Peyer's patch (tissue), 4 donors: ENCODE measurements around the gene VIPR1. TPM values are rescaled to one million over a fixed set of nuclear protein-coding genes. Genes with fewer than 3 reads are reported as not detected.

Source experiments
- DNase-seq, 3 donors: peaks; one replicate each; pipeline ENCODE4 v3.0.0-alpha.2; 2017 to 2019
- H3K27ac ChIP-seq, 4 donors: fragments of 200-600 bp; sonication (generic); one replicate each; pipeline ENCODE4 v1.5.1; 2016 to 2019
- H3K27me3 ChIP-seq, 2 donors: fragments of 200-600 bp; sonication (generic); one replicate each; pipeline ENCODE4 v1.5.1; 2019
- H3K36me3 ChIP-seq, 3 donors: fragments of 200-600 bp; sonication (generic); one replicate each; pipeline ENCODE4 v1.5.1; 2016 to 2019
- H3K4me1 ChIP-seq, 4 donors: fragments of 200-600 bp; sonication (generic); one replicate each; pipeline ENCODE4 v1.5.1; 2016 to 2019
- H3K4me3 ChIP-seq, 4 donors: fragments of 200-600 bp; sonication (generic); 1 replicate in 3 of 4; 2 replicates in 1 of 4; pipeline ENCODE4 v1.5.1; 2016 to 2019; ENCODE audit warnings: mild to moderate bottlenecking in 1 of 4
- H3K9me3 ChIP-seq, 4 donors: fragments of 200-600 bp; sonication (generic); one replicate each; pipeline ENCODE4 v1.5.1; 2016 to 2019; ENCODE audit warnings: mild to moderate bottlenecking in 1 of 4
- CTCF ChIP-seq, 6 experiments: fragments of 450-650 bp in 4 of 6; fragments of 200-600 bp in 2 of 6; sonication (generic) in 1 of 6; IDR thresholded peaks; one replicate each; pipeline ENCODE4 v1.5.1; 2017 to 2019; ENCODE audit warnings: antibody characterized with exemption in 6 of 6, mild to moderate bottlenecking in 3 of 6, moderate library complexity in 1 of 6
- POLR2A ChIP-seq, 2 donors: fragments of 450-650 bp; IDR thresholded peaks; one replicate each; pipeline ENCODE4 v1.5.1; 2017; ENCODE audit warnings: antibody characterized with exemption in 2 of 2, mild to moderate bottlenecking in 2 of 2, moderate library complexity in 2 of 2
- total RNA-seq, 4 donors: library from RNA; depleted of rRNA; stranded (reverse); fragments of >200 nt; gene quantifications; one replicate each; pipeline ENCODE4 v1.1.0, GENCODE V29; 2016

The VIPR1 gene
- total RNA-seq, result 100 to 1,000 TPM in 3 of 4 donors, 10 to 100 TPM in 1; 52.8 to 320 (median 270) TPM

GRCh38 chr3:42502429-42503250 lies at the start of gene VIPR1:
Gene VIPR1, plus strand, starts transcription at chr3:42502643. Its CDS starts 93 bp downstream, at chr3:42502736.
- Histone ChIP-seq H3K4me1 (peaks cover 0 to 44% (median 10%) of the 10 kb centered on the region in 4 donors), H3K4me3 (peak within 1 kb of the TSS; percentile 52 to 80 (median 65)), H3K27ac (peak within 1 kb of the TSS; percentile 69 to 95 (median 80)), H3K27me3 (no peaks in the 10 kb centered on the region), H3K9me3 (no peaks in the 10 kb centered on the region), H3K36me3 (no peaks in the 10 kb centered on the region)
- peak; percentile 93 to 97 (median 96) for DNase-seq
- TF ChIP-seq POLR2A (IDR thresholded peaks at IDR 0.05) (peak; percentile 88 to 97), CTCF (IDR thresholded peaks at IDR 0.05) (no peak)

- Histone ChIP-seq H3K27me3 (no peaks in the 10 kb centered on the region), H3K4me3 (no peak overlapping the region), H3K9me3 (no peaks in the 10 kb centered on the region), H3K4me1 (no peaks in the 10 kb centered on the region), H3K36me3 (no peaks in the 10 kb centered on the region), H3K27ac (no peak overlapping the region)
- DNase-seq, result no peak
- TF ChIP-seq POLR2A (IDR thresholded peaks at IDR 0.05) (no peak), CTCF (IDR thresholded peaks at IDR 0.05) (no peak)
These were observed 46.2 kb upstream of the VIPR1 start for GRCh38 chr3:42456211-42456610.

GRCh38 chr3:42459151-42459550 lies 43.3 kb upstream of the VIPR1 start:
- no peak overlapping the region for H3K4me3 ChIP-seq
- no peaks in the 10 kb centered on the region for H3K4me1 ChIP-seq
- DNase-seq, result no peak
- H3K27me3 ChIP-seq, result no peaks in the 10 kb centered on the region
- H3K36me3 ChIP-seq, result no peaks in the 10 kb centered on the region
- H3K27ac ChIP-seq, result no peak overlapping the region
- no peak for TF ChIP-seq CTCF (IDR thresholded peaks at IDR 0.05)
- no peak for TF ChIP-seq POLR2A (IDR thresholded peaks at IDR 0.05)
- no peaks in the 10 kb centered on the region for H3K9me3 ChIP-seq

- Histone ChIP-seq H3K4me3 (no peak overlapping the region), H3K27ac (no peak overlapping the region), H3K9me3 (no peaks in the 10 kb centered on the region), H3K4me1 (no peaks in the 10 kb centered on the region), H3K36me3 (no peaks in the 10 kb centered on the region), H3K27me3 (no peaks in the 10 kb centered on the region)
- DNase-seq, result no peak
- no peak for TF ChIP-seq CTCF (IDR thresholded peaks at IDR 0.05)
- no peak for TF ChIP-seq POLR2A (IDR thresholded peaks at IDR 0.05)
These were observed 40.7 kb upstream of the VIPR1 start for GRCh38 chr3:42461762-42462161.

GRCh38 chr3:42463093-42463492 lies 39.4 kb upstream of the VIPR1 start:
- no peak overlapping the region for H3K27ac ChIP-seq
- no peaks in the 10 kb centered on the region for H3K27me3 ChIP-seq
- H3K4me1 ChIP-seq, result no peaks in the 10 kb centered on the region
- H3K9me3 ChIP-seq, result no peaks in the 10 kb centered on the region
- no peak for DNase-seq
- TF ChIP-seq POLR2A (IDR thresholded peaks at IDR 0.05) (no peak), CTCF (IDR thresholded peaks at IDR 0.05) (no peak)
- no peak overlapping the region for H3K4me3 ChIP-seq
- H3K36me3 ChIP-seq, result no peaks in the 10 kb centered on the region
